ENCODE data around the gene KRTAP10-7. TPM values are rescaled to one million over a fixed set of nuclear protein-coding genes. Genes with fewer than 3 reads are reported as not detected.

Gene KRTAP10-7
- polyA plus RNA-seq, 3 donors = not detected

DNA sequence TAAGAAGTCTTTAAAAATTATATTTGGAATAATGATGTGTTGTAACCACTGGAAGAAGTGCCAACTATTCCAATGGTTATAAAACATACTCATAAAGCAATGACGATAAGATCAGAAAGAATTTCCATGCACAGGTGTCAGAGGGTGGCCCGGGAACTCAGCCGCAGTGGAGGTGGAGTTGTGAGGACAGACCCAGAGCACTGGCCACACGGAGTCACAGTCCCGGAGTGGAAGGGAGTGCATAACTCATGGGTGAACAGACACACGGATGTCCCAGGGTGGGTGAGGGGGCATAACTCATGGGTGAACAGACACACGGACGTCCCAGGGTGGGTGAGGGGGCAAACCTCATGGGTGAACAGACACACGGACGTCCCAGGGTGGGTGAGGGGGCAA, 24.4 kb upstream of the KRTAP10-7 start:
- intact Hi-C loops (cut with micrococcal nuclease) = no loop called here
- Mint-ChIP-seq H3K9me3 (peaks cover 19 to 59% (median 41%) of the 10 kb centered on the region in 7 donors), H3K4me1 (no peaks in the 10 kb centered on the region), H3K27me3 (ENCODE audit: low read depth in 3 of 3) (peaks cover 7 to 26% (median 19%) of the 10 kb centered on the region in 3 donors), H3K36me3 (no peaks in the 10 kb centered on the region), H3K27ac (no peak overlapping the region), H3K4me3 (no peak overlapping the region)
- Histone ChIP-seq H3K4me2 (replicated peaks; ENCODE audit: extremely low read depth, low read length, poor library complexity, severe bottlenecking) (no peak overlapping the region), H4K20me1 (ENCODE audit: insufficient read depth, low read length) (no peaks in the 10 kb centered on the region), H3K9me3 (replicated peaks in 1 of 2; ENCODE audit: control insufficient read depth in 1 of 2, insufficient read depth in 1 of 2, low read length in 2 of 2) (peaks cover 5 to 50% of the 10 kb centered on the region in 2 donors), H3K27me3 (ENCODE audit: control insufficient read depth in 2 of 2, insufficient read depth in 2 of 2, low read length in 2 of 2) (no peaks in the 10 kb centered on the region), H3K36me3 (replicated peaks in 1 of 2; ENCODE audit: control insufficient read depth in 1 of 2, insufficient read depth in 2 of 2, low read length in 2 of 2) (no peaks in the 10 kb centered on the region), H3K4me1 (ENCODE audit: control insufficient read depth in 1 of 2, insufficient read depth in 2 of 2, low read length in 2 of 2) (no peaks in the 10 kb centered on the region), H3K79me2 (ENCODE audit: insufficient read depth, low read length) (no peaks in the 10 kb centered on the region), H3K27ac (ENCODE audit: low read depth in 1 of 2, low read length in 2 of 2) (no peak overlapping the region), H2AFZ (ENCODE audit: insufficient read depth, low read depth, low read length, poor library complexity, severe bottlenecking) (no peak overlapping the region), H3K4me3 (replicated peaks in 1 of 3; ENCODE audit: low read depth in 2 of 3, low read length in 3 of 3) (no peak overlapping the region), H3K9ac (ENCODE audit: insufficient read depth, low read length, poor library complexity, severe bottlenecking) (no peak overlapping the region)
- TF ChIP-seq, protein P1, sequence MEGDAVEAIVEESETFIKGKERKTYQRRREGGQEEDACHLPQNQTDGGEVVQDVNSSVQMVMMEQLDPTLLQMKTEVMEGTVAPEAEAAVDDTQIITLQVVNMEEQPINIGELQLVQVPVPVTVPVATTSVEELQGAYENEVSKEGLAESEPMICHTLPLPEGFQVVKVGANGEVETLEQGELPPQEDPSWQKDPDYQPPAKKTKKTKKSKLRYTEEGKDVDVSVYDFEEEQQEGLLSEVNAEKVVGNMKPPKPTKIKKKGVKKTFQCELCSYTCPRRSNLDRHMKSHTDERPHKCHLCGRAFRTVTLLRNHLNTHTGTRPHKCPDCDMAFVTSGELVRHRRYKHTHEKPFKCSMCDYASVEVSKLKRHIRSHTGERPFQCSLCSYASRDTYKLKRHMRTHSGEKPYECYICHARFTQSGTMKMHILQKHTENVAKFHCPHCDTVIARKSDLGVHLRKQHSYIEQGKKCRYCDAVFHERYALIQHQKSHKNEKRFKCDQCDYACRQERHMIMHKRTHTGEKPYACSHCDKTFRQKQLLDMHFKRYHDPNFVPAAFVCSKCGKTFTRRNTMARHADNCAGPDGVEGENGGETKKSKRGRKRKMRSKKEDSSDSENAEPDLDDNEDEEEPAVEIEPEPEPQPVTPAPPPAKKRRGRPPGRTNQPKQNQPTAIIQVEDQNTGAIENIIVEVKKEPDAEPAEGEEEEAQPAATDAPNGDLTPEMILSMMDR (IDR thresholded peaks at IDR 0.05) = no peak
- no peak for DNase-seq
- 77% methylated on average over 5 of the region's 10 CpGs for WGBS (ENCODE audit: insufficient coverage)

- peaks cover 0 to 3% of the 10 kb centered on the region in 2 donors for H3K27me3 ChIP-seq (ENCODE audit: control insufficient read depth in 2 of 2, insufficient read depth in 2 of 2, low read length in 2 of 2)
- H3K27ac Mint-ChIP-seq = no peak overlapping the region
- no peak overlapping the region for H3K4me3 Mint-ChIP-seq
- H3K36me3 Mint-ChIP-seq = no peaks in the 10 kb centered on the region
- 98% methylated on average over 11 of the region's 17 CpGs for WGBS (ENCODE audit: insufficient coverage)
- no peak overlapping the region for H3K27ac ChIP-seq (ENCODE audit: low read depth in 1 of 2, low read length in 2 of 2)
- no peaks in the 10 kb centered on the region for H3K79me2 ChIP-seq (ENCODE audit: insufficient read depth, low read length)
- intact Hi-C loops (cut with micrococcal nuclease) = no loop called here
- peaks cover 11 to 44% of the 10 kb centered on the region in 2 donors for H3K9me3 ChIP-seq (replicated peaks in 1 of 2; ENCODE audit: control insufficient read depth in 1 of 2, insufficient read depth in 1 of 2, low read length in 2 of 2)
- H3K9me3 Mint-ChIP-seq = peaks cover 21 to 64% (median 50%) of the 10 kb centered on the region in 7 donors
- H3K36me3 ChIP-seq (replicated peaks in 1 of 2; ENCODE audit: control insufficient read depth in 1 of 2, insufficient read depth in 2 of 2, low read length in 2 of 2) = no peaks in the 10 kb centered on the region
- no peaks in the 10 kb centered on the region for H3K4me1 ChIP-seq (ENCODE audit: control insufficient read depth in 1 of 2, insufficient read depth in 2 of 2, low read length in 2 of 2)
- H2AFZ ChIP-seq (ENCODE audit: insufficient read depth, low read depth, low read length, poor library complexity, severe bottlenecking) = no peak overlapping the region
- DNase-seq = no peak
- no peak overlapping the region for H3K4me3 ChIP-seq (replicated peaks in 1 of 3; ENCODE audit: low read depth in 2 of 3, low read length in 3 of 3)
- TF ChIP-seq, protein P1 (IDR thresholded peaks at IDR 0.05) = no peak
- H3K4me1 Mint-ChIP-seq = no peaks in the 10 kb centered on the region
- H3K9ac ChIP-seq (ENCODE audit: insufficient read depth, low read length, poor library complexity, severe bottlenecking) = no peak overlapping the region
- H4K20me1 ChIP-seq (ENCODE audit: insufficient read depth, low read length) = no peaks in the 10 kb centered on the region
- H3K4me2 ChIP-seq (replicated peaks; ENCODE audit: extremely low read depth, low read length, poor library complexity, severe bottlenecking) = no peak overlapping the region
- H3K27me3 Mint-ChIP-seq (ENCODE audit: low read depth in 3 of 3) = peaks cover 10 to 39% (median 18%) of the 10 kb centered on the region in 3 donors
Measured at GRCh38 chr21:44578371-44579055, 21.9 kb upstream of the KRTAP10-7 start.
